CD4-positive, alpha-beta T cell treated with Interleukin-4 for 4 hours (primary cell): ENCODE measurements around the gene ERBB4.
"Not testable (repeated sequence)": the region's sequence is repeated elsewhere in the genome, so short reads cannot be mapped to it uniquely, and the experiment has no call there.

ENCODE experiments used
- DNase-seq: peaks from one replicate; pipeline ENCODE4 v3.0.0-alpha.2; 2020

The ERBB4 gene

DNA sequence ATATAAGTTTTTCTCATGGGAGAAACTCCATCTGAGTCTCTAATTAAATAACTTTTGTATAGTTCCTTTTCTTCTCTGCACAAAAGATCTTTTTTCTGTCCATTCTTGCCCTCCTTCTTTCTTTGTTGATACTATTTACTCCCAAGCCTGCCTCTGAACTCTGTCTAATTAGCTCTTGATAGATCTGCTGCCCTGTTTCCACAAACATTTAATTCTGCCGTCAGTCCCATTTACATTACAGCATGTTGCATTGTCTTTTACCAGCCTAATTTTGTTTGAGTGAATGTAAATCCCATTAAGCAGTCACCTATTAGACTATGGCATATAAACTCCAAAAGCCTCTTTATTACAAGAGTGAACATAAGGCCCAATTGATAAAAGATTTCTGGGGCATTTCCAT, 254.4 kb downstream of the ERBB4 start:
- no peak for DNase-seq

- DNase-seq, result no peak
Measured at GRCh38 chr2:212282671-212283261, 255.8 kb downstream of the ERBB4 start.

DNA sequence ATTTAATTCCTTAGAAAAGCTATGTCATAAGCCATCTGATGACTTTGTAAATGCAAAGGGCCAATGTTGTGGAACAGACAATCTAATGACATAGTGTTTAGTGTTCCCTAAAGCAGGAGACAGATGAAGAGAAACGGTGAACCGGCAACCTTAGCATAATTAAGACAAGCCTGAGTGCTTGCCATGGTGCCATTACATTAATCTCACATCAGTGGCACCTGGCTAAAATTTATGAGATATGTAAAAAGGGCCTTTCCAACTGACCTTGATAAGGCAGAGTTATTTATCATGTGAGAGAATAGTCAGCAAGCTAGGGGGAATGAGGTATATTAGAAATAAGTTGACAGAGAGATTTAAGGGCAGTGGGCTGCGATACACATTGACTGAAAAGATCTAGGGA, 261.8 kb downstream of the ERBB4 start:
- no peak for DNase-seq

DNA sequence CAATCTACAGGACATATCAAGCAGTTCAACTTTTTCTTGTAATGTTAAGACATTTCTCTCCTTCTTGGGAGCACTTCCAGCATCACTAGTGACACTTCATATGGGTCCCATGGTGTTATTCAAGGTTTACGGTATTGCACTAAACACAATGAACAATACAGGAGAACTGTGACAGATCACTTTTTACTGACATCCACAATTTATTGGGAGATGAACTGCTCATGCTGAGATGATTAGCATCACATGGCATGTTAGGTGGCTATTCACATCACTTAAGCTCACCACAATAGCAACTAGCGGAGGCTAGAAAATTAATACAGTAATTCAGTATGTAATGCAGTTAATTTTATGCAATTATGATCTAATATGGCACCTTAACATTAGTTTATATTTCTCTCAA, 264.4 kb downstream of the ERBB4 start:
- no peak for DNase-seq

- DNase-seq, result no peak
Measured at GRCh38 chr2:212271583-212271982, 267.0 kb downstream of the ERBB4 start.

- DNase-seq, result no peak
Measured at GRCh38 chr2:212269005-212269404, 269.6 kb downstream of the ERBB4 start.

DNA sequence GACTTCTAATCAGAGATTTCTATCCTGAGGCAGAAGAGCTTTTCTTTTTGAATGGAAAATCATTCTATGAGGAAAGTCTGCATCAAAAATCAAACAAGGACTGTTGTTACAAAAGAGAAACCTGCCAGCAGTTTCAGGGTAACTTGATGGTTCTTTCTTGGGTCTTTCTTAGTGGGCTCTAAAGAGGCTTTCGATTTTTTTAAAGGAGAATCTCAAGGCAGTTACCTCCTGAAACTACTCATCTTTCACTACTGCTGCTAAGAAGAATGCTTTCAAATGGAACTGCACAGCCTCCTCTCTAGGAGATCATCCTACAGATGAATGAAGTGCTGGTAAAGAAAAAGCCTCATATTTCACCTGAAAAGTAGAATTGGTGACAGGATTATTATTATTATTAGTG, 272.3 kb downstream of the ERBB4 start:
- DNase-seq, result no peak

- DNase-seq, result no peak
Measured at GRCh38 chr2:212265777-212266176, 272.8 kb downstream of the ERBB4 start.

GRCh38 chr2:212264187-212264586, 274.4 kb downstream of the ERBB4 start:
- no peak for DNase-seq

GRCh38 chr2:212259226-212259625, 279.4 kb downstream of the ERBB4 start:
- no peak for DNase-seq

- DNase-seq, result no peak
Measured at GRCh38 chr2:212254339-212254738, 284.3 kb downstream of the ERBB4 start.

GRCh38 chr2:212249451-212249850, 289.2 kb downstream of the ERBB4 start:
- no peak for DNase-seq

DNA sequence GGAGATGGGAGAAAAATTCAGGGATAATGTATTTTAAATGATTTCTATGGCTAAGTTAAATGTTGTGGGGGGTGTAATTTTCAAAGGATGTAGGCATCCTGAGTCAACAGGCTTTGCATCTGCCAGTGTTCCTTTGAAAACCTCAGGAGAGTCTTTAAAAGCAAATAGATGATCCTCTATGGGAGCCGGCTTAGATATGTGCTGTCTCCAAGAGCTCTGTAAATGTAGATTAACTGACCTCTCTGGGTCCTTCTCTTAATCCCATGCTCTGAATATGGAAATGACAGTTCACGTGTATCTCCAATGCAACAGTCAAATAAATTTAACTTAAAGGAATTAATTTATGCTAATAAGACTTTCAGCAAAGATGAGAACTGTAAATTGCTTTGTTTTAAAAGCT, 292.7 kb downstream of the ERBB4 start:
- DNase-seq, result no peak

DNA sequence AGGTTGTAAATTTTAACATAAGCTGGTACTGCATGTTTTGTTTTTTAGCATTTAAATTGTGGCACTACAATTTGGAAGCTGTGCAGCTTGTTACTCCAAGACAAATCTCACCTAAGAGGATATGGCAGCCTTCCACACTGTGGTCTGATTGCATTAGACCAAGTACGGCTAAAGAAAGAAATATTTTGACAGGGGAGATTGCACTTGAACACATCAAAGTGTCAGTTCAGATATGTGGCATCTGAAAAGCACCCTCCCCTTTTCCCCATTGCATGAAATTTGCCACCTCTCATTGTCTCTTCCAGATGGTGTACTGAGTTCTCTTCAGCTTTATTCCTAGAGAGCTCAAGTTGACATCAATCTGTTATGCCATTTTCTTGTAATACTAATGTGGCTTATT, 295.9 kb downstream of the ERBB4 start:
- no peak for DNase-seq

- DNase-seq, result not testable (repeated sequence)
Measured at GRCh38 chr2:212238152-212238551, 300.4 kb downstream of the ERBB4 start.

DNA sequence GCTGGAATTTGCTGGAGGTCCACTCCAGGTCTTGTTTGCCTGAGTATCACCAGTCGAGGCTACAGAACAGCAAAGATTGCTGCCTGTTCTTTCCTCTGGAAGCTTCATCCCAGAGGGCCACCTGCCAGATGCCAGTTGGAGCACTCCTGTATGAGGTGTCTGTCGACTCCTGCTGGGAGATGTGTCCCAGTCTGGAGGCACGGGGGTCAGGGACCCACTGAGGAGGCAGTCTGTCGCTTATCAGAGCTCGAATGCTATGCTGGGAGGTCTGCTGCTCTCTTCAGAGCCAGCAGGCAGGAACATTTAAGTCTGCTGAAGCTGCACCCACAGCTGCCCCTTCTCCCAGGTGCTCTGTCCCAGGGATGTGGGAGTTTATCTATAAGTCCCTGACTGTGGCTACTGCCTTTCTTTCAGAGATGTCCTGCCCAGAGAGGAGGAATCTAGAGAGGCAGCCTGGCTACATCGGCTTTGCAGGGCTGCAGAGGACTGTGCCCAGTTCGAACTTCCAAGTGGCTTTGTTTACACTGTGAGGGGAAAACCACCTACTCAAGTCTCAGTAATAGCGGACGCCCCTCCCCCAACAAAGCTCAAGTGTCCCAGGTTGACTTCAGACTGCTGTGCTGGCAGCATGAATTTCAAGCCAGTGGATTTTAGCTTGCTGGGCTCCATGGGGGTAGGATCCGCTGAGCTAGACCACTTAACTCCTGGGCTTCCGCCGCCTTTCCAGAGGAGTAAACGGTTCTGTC, 301.1 kb downstream of the ERBB4 start:
- no peak for DNase-seq

DNA sequence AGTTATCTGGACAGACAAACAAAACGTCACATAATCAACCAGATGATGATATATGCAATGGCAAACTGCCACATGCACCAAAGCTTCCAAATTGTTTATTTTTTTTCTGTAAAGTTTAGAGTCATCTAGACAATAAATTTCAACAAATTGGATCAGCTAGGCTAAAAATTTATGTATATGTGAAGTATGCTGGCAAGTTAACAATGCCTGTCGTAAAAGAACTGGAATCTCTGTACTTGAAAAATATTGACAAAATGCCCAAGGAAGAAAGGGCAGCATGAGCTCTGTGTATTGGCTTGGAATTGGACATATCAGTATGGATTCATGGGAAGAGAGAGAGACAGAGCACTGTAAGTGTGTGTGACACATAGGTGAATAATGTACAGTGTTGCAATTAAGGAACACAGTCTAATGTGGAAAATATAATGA, 309.8 kb downstream of the ERBB4 start:
- no peak for DNase-seq

GRCh38 chr2:212227755-212228154, 310.8 kb downstream of the ERBB4 start:
- no peak for DNase-seq

DNA sequence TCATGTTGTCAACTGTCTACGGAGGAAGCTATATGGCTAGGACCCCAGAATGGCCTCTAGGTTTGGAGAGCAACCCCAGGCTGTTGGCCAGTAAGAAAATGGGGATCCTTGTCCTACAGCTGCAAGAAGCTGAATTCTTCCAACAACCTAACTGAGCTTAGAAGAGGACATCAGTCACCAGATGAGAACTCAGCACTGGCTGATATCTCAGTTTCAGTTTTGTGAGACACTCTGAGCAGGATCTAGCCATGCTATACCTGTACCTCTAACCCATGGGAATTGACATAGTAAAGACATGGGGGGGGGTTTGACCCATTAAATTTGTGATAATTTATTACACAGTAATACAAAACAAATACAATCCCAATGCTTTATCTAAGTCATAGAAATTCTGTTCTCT, 312.5 kb downstream of the ERBB4 start:
- DNase-seq, result no peak

GRCh38 chr2:212223696-212224095, 314.9 kb downstream of the ERBB4 start:
- no peak for DNase-seq

GRCh38 chr2:212213191-212213590, 325.4 kb downstream of the ERBB4 start:
- DNase-seq, result no peak

- DNase-seq, result no peak
Measured at GRCh38 chr2:212208467-212208866, 330.1 kb downstream of the ERBB4 start.

DNA sequence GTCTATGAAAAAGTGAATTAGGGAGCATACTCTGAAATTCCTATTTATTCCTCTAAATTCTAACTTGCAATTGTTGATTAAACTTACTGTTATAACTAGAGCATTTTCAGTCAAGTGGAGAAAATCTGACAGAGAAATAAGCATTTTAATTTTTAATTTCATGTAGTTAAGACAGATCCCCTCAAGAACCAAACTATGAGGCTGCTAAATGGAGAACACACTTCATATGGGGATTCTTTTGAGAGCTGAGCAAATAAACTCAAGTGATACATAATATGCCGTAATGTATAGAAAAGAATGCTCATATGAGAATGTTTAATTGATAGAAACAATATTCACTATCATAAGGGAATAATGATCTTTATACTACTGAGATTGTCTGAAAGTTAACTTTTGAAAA, 340.8 kb downstream of the ERBB4 start:
- no peak for DNase-seq

GRCh38 chr2:212195626-212196025, 343.0 kb downstream of the ERBB4 start:
- DNase-seq, result no peak

- DNase-seq, result no peak
Measured at GRCh38 chr2:212194396-212194795, 344.2 kb downstream of the ERBB4 start.
